Suppressor macrophage treated with lipopolysaccharide for 1 hour (primary cell): ENCODE measurements around the gene FXYD6.

Experiments used
- DNase-seq, 3 donors: peaks; one replicate each; pipeline ENCODE4 v3.0.0-alpha.2; 2020 to 2022

Gene FXYD6

GRCh38 chr11:117790279-117790678, 86.2 kb downstream of the FXYD6 start:
- DNase-seq, result no peak

GRCh38 chr11:117789241-117789640, 87.2 kb downstream of the FXYD6 start:
- no peak for DNase-seq
